ENCODE measurements around the gene PPP1R8.

DNA sequence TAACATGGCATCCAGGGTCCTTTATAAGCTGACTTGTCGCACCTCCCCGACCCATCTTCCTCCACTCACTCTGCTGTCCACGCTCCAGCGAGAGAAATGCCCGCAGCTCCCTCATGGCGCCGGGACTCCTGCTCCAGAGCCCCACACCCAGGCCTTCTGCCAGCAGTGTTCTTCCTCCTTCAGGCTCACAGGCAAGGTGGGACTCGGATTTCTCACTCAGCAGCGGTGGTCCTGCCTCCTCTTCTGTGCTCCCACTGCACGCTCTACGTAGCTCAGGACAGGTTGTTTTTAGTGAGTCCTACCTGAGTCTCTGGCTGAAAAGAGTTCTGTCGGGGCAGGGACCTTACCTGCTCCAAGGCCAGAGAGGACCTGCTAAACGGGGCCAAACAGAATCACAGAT is 53.0 kb downstream of the PPP1R8 start:
- TF ChIP-seq POLR2AphosphoS5 (IDR thresholded peaks at IDR 0.05) (no peak), POLR2A (IDR thresholded peaks at IDR 0.05) (no peak)

Measured in breast epithelium (tissue), 3 donors.